SK-N-SH (cell line): ENCODE measurements around the gene CD300H. TPM values are rescaled to one million over a fixed set of nuclear protein-coding genes. Genes with fewer than 3 reads are reported as not detected.

ENCODE experiments used
- CTCF ChIA-PET: fragments of 300-600, 350-600 bp; formaldehyde crosslinking; extraction: SDS; loops from one replicate; lab custom pipeline; 2021; lab: Yijun Ruan, JAX
- POLR2A ChIA-PET: fragments of 350-600 bp; sonication (Branson Sonifier 250); formaldehyde crosslinking; extraction: SDS; loops from one replicate; lab custom pipeline; 2020; ENCODE audit warnings: antibody characterized with exemption, inconsistent platforms; lab: Yijun Ruan, JAX
- DNase-seq: peaks from one replicate; pipeline ENCODE4 v3.0.0; 2012
- H2AFZ ChIP-seq: fragments of 200-600 bp; sonication (generic); 2 replicates; pipeline ENCODE4 v1.8.1; 2016; ENCODE audit warnings: antibody characterized with exemption, mild to moderate bottlenecking, low read depth
- H3F3A ChIP-seq: fragments of 200-600 bp; sonication (generic); replicated peaks from 2 replicates; pipeline ENCODE3; 2016; ENCODE audit warnings: antibody characterized with exemption, mild to moderate bottlenecking; ENCODE audit not compliant: insufficient read depth
- H3K27ac ChIP-seq, 2 experiments: fragments of 200-500 bp in 1 of 2; fragments of 200-600 bp in 1 of 2; sonication (Bioruptor generic) in 1 of 2; sonication (generic), shearing (Covaris generic) in 1 of 2; 2 replicates each; pipeline versions ENCODE4 v1.5.1 to v1.6.1; 2014 to 2016; ENCODE audit warnings: low read depth in 2 of 2, inconsistent platforms in 1 of 2, low read length in 1 of 2, mild to moderate bottlenecking in 1 of 2, mixed read lengths in 1 of 2
- H3K27me3 ChIP-seq: fragments of 200-600 bp; sonication (generic), shearing (Covaris generic); 2 replicates; pipeline ENCODE4 v1.6.1; 2016; ENCODE audit warnings: mixed run types; ENCODE audit not compliant: insufficient read depth
- H3K36me3 ChIP-seq, 2 experiments: fragments of 200-500 bp in 1 of 2; fragments of 200-600 bp in 1 of 2; sonication (Bioruptor generic) in 1 of 2; sonication (generic) in 1 of 2; replicated peaks in 1 of 2; 2 replicates each; pipeline versions ENCODE3 to v1.5.1; 2014 to 2016; ENCODE audit warnings: low read length in 1 of 2, mild to moderate bottlenecking in 1 of 2; ENCODE audit not compliant: insufficient read depth in 2 of 2, control insufficient read depth in 1 of 2
- H3K4me1 ChIP-seq, 2 experiments: fragments of 200-500 bp in 1 of 2; fragments of 200-600 bp in 1 of 2; sonication (Bioruptor generic) in 1 of 2; sonication (generic), shearing (Covaris generic) in 1 of 2; 2 replicates each; pipeline versions ENCODE4 v1.5.1 to v1.6.1; 2014 to 2016; ENCODE audit warnings: low read depth in 1 of 2, low read length in 1 of 2, mixed run types in 1 of 2; ENCODE audit not compliant: insufficient read depth in 2 of 2, control insufficient read depth in 1 of 2
- H3K4me2 ChIP-seq: fragments of 200-600 bp; sonication (generic), shearing (Covaris generic); 2 replicates; pipeline ENCODE4 v1.6.1; 2017; ENCODE audit warnings: mixed run types
- H3K4me3 ChIP-seq, 2 experiments: fragments of 200-500 bp in 1 of 2; fragments of 200-600 bp in 1 of 2; sonication (Bioruptor generic) in 1 of 2; sonication (generic), shearing (Covaris generic) in 1 of 2; 2 replicates each; pipeline versions ENCODE4 v1.5.1 to v1.8.1; 2014 to 2016; ENCODE audit warnings: low read depth in 2 of 2, inconsistent platforms in 1 of 2, low read length in 1 of 2, mild to moderate bottlenecking in 1 of 2, mixed read lengths in 1 of 2, moderate library complexity in 1 of 2
- H3K79me2 ChIP-seq: fragments of 200-600 bp; sonication (generic); 2 replicates; pipeline ENCODE4 v1.8.1; 2017; ENCODE audit warnings: mild to moderate bottlenecking; ENCODE audit not compliant: insufficient read depth
- H3K9ac ChIP-seq: fragments of 200-600 bp; sonication (generic); 2 replicates; pipeline ENCODE4 v1.6.1; 2017; ENCODE audit warnings: mixed run types
- H3K9me2 ChIP-seq: fragments of 200-600 bp; sonication (generic); 2 replicates; pipeline ENCODE4 v1.6.1; 2017; ENCODE audit warnings: mixed run types
- H3K9me3 ChIP-seq: fragments of 200-600 bp; sonication (generic); 2 replicates; pipeline ENCODE4 v1.6.1; 2017; ENCODE audit warnings: mixed run types, mild to moderate bottlenecking, moderate library complexity
- H4K20me1 ChIP-seq: fragments of 200-600 bp; sonication (generic); 2 replicates; pipeline ENCODE4 v1.6.1; 2017; ENCODE audit warnings: mild to moderate bottlenecking, mixed run types; ENCODE audit not compliant: insufficient read depth
- FOXM1 ChIP-seq: IDR thresholded peaks from 2 replicates; pipeline ENCODE4 v1.4.0; 2012; ENCODE audit warnings: low read depth, mild to moderate bottlenecking
- GABPA ChIP-seq: IDR thresholded peaks from 2 replicates; pipeline ENCODE4 v1.4.0; 2012; ENCODE audit warnings: low read depth, mild to moderate bottlenecking
- GATA2 ChIP-seq: sonication (generic); formaldehyde crosslinking; IDR thresholded peaks from 2 replicates; pipeline ENCODE4 v1.5.0; 2020; ENCODE audit warnings: mild to moderate bottlenecking, missing genetic modification reagents
- MEF2A ChIP-seq: IDR thresholded peaks from 2 replicates; pipeline ENCODE4 v1.4.0; 2012; ENCODE audit warnings: low read depth, borderline replicate concordance
- NFIC ChIP-seq: IDR thresholded peaks from 2 replicates; pipeline ENCODE4 v1.4.0; 2012; ENCODE audit warnings: borderline replicate concordance
- RCOR1 ChIP-seq: fragments of 150-350 bp; IDR thresholded peaks from 2 replicates; pipeline ENCODE4 v1.6.1; 2017; ENCODE audit warnings: antibody characterized with exemption, low read length
- TCF12 ChIP-seq: IDR thresholded peaks from 2 replicates; pipeline ENCODE4 v1.4.0; 2012
- YY1 ChIP-seq: IDR thresholded peaks from 2 replicates; pipeline ENCODE4 v1.4.0; 2012; ENCODE audit warnings: low read depth, mild to moderate bottlenecking
- WGBS: methylation state at CpG from one replicate; pipeline ENCODE4 v1.1.6; 2017; ENCODE audit warnings: low lambda C conversion rate; 5-methylcytosine and 5-hydroxymethylcytosine counted together
- polyA plus RNA-seq, 3 experiments: library from polyadenylated mRNA; depleted of rRNA; stranded (reverse); fragments of >200 nt; gene quantifications; 2 replicates each; pipeline ENCODE4 v1.2.3, GENCODE V29; 2012
- TF ChIP-seq, protein P1 (sequence below): IDR thresholded peaks from 2 replicates; pipeline ENCODE4 v1.4.0; 2012; ENCODE audit warnings: low read depth, borderline replicate concordance
- TF ChIP-seq, protein P2 (sequence below): IDR thresholded peaks from 2 replicates; pipeline ENCODE4 v1.4.0; 2012; ENCODE audit warnings: low read depth, borderline replicate concordance
- TF ChIP-seq, protein P3 (sequence below): IDR thresholded peaks from 2 replicates; pipeline ENCODE4 v1.6.1; 2012; ENCODE audit warnings: mild to moderate bottlenecking, low read depth, low read length, moderate library complexity

The CD300H gene
- polyA plus RNA-seq, 1 of the 3 experiments (the other 2 are of a cell fraction), result not detected

DNA sequence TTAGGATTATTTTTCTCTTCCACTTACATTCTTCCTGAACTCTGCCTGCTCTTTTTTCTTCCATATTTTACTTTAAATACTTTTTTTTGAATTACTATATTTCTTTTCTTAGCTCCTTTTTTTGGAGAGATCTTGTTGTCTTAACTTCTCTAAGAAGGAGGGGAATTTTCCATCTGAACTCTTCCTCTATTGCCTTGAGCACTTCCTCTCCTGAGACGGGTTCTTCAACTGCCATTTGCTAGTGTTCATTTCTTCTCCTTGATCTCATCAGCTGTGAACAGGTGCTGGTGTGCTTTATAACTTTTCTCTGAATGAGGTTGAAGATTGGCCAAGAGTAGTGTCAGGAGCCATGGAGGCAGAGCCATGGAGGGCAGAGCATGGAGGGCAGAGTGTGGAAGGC is 39.9 kb upstream of the CD300H start:
- no peaks in the 10 kb centered on the region for H3K4me1 ChIP-seq
- H3F3A ChIP-seq, result no peaks in the 10 kb centered on the region
- CTCF ChIA-PET, result interaction anchor here (1.2 to 2.0 kb wide), 2 partner anchors 9 to 149 kb away, joined by 4 to 5 read pairs; no protein-coding TSS in a partner anchor
- H3K27me3 ChIP-seq, result no peaks in the 10 kb centered on the region
- H3K4me3 ChIP-seq, result no peak overlapping the region
- WGBS, result 23% methylated on average over 1 of the region's 1 CpG
- H3K9me2 ChIP-seq, result no peaks in the 10 kb centered on the region
- no peak overlapping the region for H3K9ac ChIP-seq
- H3K36me3 ChIP-seq, result no peaks in the 10 kb centered on the region
- TF ChIP-seq RCOR1 (no peak), GABPA (no peak), GATA2 (CRISPR knock-in tag) (no peak), YY1 (no peak), MEF2A (no peak)
- no peaks in the 10 kb centered on the region for H3K79me2 ChIP-seq
- H3K9me3 ChIP-seq, result no peaks in the 10 kb centered on the region
- no peaks in the 10 kb centered on the region for H4K20me1 ChIP-seq
- H3K27ac ChIP-seq, result no peak overlapping the region
- H3K4me2 ChIP-seq, result no peak overlapping the region
- POLR2A ChIA-PET, result no interaction called here
- DNase-seq, result no peak
- no peak overlapping the region for H2AFZ ChIP-seq

DNA sequence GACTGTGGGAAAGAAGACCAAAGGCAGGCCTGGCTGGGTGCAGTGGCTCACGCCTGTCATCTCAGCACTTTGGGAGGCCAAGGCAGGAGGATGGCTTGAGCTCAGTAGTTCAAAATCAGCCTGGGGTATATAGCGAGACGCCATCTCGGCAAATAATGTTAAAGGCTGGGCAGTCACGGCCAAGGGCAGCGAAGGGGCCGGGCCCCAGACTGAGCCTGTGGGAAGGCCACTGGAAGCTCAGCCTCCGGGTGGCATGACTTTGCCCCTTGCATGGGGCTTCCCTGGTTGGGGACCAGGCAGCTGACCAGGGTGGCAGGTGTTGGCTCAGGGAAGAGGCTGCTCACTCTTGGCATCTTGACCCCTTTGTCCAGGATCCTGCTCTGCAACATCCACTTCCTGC is 38.7 kb upstream of the CD300H start:
- POLR2A ChIA-PET, result no interaction called here
- no peak for DNase-seq
- no peak overlapping the region for H3K4me3 ChIP-seq
- no peaks in the 10 kb centered on the region for H4K20me1 ChIP-seq
- TF ChIP-seq, protein P1, sequence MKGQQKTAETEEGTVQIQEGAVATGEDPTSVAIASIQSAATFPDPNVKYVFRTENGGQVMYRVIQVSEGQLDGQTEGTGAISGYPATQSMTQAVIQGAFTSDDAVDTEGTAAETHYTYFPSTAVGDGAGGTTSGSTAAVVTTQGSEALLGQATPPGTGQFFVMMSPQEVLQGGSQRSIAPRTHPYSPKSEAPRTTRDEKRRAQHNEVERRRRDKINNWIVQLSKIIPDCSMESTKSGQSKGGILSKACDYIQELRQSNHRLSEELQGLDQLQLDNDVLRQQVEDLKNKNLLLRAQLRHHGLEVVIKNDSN, result no peak
- no peak for TF ChIP-seq TCF12
- TF ChIP-seq, protein P2, sequence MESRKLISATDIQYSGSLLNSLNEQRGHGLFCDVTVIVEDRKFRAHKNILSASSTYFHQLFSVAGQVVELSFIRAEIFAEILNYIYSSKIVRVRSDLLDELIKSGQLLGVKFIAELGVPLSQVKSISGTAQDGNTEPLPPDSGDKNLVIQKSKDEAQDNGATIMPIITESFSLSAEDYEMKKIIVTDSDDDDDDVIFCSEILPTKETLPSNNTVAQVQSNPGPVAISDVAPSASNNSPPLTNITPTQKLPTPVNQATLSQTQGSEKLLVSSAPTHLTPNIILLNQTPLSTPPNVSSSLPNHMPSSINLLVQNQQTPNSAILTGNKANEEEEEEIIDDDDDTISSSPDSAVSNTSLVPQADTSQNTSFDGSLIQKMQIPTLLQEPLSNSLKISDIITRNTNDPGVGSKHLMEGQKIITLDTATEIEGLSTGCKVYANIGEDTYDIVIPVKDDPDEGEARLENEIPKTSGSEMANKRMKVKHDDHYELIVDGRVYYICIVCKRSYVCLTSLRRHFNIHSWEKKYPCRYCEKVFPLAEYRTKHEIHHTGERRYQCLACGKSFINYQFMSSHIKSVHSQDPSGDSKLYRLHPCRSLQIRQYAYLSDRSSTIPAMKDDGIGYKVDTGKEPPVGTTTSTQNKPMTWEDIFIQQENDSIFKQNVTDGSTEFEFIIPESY, result no peak
- no peak for TF ChIP-seq FOXM1
- TF ChIP-seq YY1, result no peak
- TF ChIP-seq, all 33 proteins: peak for 0
- Histone ChIP-seq H3K9me2 (no peaks in the 10 kb centered on the region), H3K27me3 (no peaks in the 10 kb centered on the region), H2AFZ (no peak overlapping the region), H3F3A (no peaks in the 10 kb centered on the region), H3K4me1 (no peaks in the 10 kb centered on the region), H3K36me3 (no peaks in the 10 kb centered on the region), H3K79me2 (no peaks in the 10 kb centered on the region), H3K9ac (no peak overlapping the region), H3K27ac (no peak overlapping the region), H3K4me2 (no peak overlapping the region), H3K9me3 (no peaks in the 10 kb centered on the region)
- CTCF ChIA-PET, result interaction anchor here (0.8 to 4.1 kb wide), 4 partner anchors 10 to 238 kb away, joined by 3 to 19 read pairs (median 6); partner anchors contain the start of gene GPR142
- 67% methylated on average over 8 of the region's 8 CpGs for WGBS

DNA sequence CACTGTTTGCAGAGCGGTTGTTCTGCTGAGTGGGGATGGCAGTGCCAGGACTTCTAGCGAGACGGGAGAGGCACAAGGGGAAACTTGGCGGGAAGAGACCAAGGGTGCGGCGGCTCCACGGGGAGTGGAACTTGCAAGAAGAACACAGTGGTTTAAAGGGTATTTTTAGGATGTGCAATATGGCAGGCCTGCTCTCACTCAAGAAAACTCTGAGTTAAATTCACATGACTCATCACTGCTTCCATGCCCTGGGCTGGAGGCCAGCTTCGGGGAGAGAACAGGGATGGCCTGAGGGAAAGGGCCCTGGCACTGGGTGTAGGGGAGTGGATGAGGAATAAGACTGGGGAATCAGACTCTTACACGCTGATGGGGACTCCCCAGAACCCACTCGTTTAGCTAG is 38.1 kb upstream of the CD300H start:
- Histone ChIP-seq H3K4me1 (no peaks in the 10 kb centered on the region), H3K4me2 (no peak overlapping the region), H4K20me1 (no peaks in the 10 kb centered on the region), H3K9ac (no peak overlapping the region), H3K27me3 (no peaks in the 10 kb centered on the region), H3K9me3 (no peaks in the 10 kb centered on the region), H3K27ac (no peak overlapping the region), H3K79me2 (no peaks in the 10 kb centered on the region), H3K9me2 (no peaks in the 10 kb centered on the region), H3K36me3 (no peaks in the 10 kb centered on the region), H3K4me3 (no peak overlapping the region), H3F3A (no peaks in the 10 kb centered on the region), H2AFZ (no peak overlapping the region)
- 35% methylated on average over 10 of the region's 10 CpGs for WGBS
- no peak for DNase-seq
- POLR2A ChIA-PET, result no interaction called here
- CTCF ChIA-PET, result interaction anchor here (1.5 to 4.3 kb wide), 4 partner anchors 39 to 237 kb away, joined by 4 to 28 read pairs (median 14); partner anchors contain the start of genes CD300H and GPR142
- TF ChIP-seq, protein P3, sequence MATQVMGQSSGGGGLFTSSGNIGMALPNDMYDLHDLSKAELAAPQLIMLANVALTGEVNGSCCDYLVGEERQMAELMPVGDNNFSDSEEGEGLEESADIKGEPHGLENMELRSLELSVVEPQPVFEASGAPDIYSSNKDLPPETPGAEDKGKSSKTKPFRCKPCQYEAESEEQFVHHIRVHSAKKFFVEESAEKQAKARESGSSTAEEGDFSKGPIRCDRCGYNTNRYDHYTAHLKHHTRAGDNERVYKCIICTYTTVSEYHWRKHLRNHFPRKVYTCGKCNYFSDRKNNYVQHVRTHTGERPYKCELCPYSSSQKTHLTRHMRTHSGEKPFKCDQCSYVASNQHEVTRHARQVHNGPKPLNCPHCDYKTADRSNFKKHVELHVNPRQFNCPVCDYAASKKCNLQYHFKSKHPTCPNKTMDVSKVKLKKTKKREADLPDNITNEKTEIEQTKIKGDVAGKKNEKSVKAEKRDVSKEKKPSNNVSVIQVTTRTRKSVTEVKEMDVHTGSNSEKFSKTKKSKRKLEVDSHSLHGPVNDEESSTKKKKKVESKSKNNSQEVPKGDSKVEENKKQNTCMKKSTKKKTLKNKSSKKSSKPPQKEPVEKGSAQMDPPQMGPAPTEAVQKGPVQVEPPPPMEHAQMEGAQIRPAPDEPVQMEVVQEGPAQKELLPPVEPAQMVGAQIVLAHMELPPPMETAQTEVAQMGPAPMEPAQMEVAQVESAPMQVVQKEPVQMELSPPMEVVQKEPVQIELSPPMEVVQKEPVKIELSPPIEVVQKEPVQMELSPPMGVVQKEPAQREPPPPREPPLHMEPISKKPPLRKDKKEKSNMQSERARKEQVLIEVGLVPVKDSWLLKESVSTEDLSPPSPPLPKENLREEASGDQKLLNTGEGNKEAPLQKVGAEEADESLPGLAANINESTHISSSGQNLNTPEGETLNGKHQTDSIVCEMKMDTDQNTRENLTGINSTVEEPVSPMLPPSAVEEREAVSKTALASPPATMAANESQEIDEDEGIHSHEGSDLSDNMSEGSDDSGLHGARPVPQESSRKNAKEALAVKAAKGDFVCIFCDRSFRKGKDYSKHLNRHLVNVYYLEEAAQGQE, result no peak
- no peak for TF ChIP-seq FOXM1
- TF ChIP-seq, protein P2, result no peak
- TF ChIP-seq, protein P1, result no peak
- TF ChIP-seq NFIC, result no peak
